Stimulated activated CD4-positive, alpha-beta T cell treated with anti-CD3 and anti-CD28 coated beads, Interleukin-12 subunit alpha, Interleukin-12 subunit beta, amount 100 ng/mL, for 4 hours (primary cell): ENCODE data around the gene DGKD.

Experiments used
- DNase-seq: peaks from one replicate; pipeline ENCODE4 v3.0.0-alpha.2; 2020

DGKD gene

GRCh38 chr2:233481368-233482142 is 127.3 kb downstream of the DGKD start:
- no peak for DNase-seq

- DNase-seq: no peak
Observed at GRCh38 chr2:233482616-233483015, 128.3 kb downstream of the DGKD start.

- DNase-seq: no peak
Observed at GRCh38 chr2:233485726-233486125, 131.4 kb downstream of the DGKD start.

DNA sequence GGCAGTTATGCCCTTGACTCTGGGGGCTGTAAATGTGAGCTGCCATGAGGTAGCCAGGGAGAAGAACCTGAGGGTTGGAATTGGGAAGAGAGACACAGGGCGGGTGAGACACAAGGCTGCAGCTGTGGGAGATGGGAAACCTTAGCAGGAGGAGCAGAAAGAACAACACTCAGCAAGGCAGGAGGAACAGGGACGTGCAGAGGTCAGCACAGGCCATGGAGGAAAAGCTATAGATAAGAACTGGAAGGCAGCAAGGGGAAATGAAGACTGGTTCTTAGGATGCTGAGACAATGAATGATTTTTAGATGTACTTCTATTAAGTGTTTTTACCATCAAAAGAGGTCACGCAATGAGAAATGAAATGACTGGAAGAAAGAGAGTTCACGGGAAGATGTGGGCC is 132.1 kb downstream of the DGKD start:
- DNase-seq: no peak

- DNase-seq: no peak
Observed at GRCh38 chr2:233486778-233487552, 132.7 kb downstream of the DGKD start.

DNA sequence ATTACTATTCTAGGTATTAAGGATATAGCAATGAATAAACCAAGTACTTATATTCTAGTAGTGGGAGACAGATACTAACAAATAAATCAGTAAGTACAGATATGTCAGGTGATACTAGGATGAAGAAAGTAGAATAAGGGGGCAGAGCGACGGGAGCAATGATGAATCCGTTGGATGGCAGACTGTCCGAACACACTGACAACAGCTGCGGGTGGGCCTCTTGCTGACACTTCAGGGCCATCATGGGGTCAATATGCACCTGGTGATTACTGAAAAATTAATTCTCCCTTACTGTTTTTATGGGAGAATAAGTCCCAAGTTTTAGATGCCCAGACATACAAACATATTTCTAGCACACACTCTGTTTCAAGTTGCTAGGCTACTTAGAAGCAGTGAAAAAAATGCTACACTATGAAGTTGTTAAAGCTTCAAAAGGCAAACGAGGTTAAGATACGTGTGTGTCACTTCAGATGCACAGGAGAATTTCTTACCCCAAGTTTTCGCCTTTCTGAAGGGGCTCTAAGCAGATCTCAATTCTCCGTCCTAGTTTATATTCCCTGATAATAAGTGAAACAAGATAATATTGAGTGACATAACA is 133.6 kb downstream of the DGKD start:
- no peak for DNase-seq

- DNase-seq: no peak
Observed at GRCh38 chr2:233489143-233489542, 134.8 kb downstream of the DGKD start.

GRCh38 chr2:233489666-233490065 is 135.4 kb downstream of the DGKD start:
- no peak for DNase-seq

DNA sequence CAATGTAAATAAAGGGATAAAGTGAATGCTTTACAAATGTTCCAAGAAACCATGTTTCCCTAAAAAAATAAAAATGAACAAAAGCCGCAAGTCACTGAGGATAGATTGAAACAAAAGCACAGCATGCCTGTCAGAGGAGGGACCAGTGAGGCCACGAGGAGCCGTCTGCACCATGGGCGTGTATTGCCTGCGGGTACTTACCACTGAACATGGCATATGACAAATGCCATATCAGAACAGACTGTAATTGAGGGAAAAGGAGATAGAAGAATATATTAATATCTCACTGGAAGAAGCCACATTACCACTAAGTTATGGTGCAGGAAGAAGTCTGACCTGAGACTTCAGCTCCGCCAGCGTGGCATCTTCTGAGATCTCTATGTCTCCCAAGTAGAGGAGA is 136.5 kb downstream of the DGKD start:
- no peak for DNase-seq

- DNase-seq: no peak
Observed at GRCh38 chr2:233491326-233491725, 137.0 kb downstream of the DGKD start.

- no peak for DNase-seq
Observed at GRCh38 chr2:233492078-233492477, 137.8 kb downstream of the DGKD start.

DNA sequence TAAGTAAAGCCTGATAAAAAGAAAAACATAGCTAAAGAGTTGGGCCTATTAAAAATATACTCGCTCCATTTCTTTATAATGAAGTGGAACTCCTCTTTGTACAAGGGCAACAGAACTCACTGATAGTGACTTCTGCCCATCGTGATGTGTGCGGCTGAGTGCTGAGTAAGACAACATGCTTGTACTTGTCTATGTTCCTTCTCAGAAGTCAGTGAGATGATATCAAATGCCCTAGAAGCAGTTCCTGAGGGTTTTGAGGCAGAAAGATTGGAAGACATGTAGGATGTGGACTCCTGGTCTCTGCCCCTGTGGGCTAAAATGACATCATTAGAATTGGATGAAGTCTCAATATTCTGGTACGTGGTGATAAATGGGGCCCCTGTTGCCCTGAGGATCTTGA is 138.5 kb downstream of the DGKD start:
- DNase-seq: no peak

DNA sequence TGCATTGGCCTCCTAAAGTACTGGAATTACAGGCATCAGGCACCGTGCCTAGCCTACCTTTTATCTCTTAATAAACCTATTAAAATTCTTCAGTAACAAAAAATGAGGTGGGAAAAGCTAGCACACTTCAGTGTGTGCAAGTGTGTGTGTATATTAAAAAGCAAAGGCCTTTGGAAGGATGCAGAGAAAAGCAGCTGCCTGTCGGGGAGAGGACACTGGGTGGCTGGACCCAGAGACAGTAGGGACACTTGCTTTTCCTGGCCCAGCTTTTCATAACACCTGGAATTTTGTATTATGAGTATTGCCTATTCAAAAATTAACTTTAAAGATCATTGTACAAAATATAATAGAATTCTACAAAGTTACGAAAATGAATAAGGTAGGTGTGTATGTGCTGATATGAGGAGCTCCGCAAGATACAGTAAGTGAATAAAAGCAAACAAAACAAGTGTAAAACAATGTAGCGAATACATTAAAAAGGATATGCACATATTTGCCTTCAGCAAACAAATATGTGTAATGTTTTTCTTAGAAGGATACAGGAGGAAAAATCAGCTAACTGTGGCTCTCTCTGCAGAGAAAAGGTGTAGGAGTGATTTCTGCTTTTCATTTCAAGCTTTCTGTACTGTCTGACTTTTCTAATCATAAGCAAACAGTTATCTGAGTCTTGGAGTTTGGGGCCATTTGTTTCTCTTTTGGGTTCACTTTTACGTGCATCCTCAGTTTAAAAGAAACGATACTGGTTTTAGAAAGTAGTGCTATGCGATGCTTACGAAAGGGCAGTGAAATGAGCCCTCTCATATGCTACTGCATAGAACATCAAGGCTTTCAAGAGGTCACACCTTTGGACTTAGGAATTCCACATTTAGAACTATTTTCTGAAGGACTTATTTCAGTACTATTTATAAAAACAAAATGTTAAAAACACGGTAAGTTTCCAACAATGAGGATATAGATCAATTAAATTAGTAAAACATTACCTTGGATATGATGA is 141.5 kb downstream of the DGKD start:
- no peak for DNase-seq

- no peak for DNase-seq
Observed at GRCh38 chr2:233497692-233498091, 143.4 kb downstream of the DGKD start.

DNA sequence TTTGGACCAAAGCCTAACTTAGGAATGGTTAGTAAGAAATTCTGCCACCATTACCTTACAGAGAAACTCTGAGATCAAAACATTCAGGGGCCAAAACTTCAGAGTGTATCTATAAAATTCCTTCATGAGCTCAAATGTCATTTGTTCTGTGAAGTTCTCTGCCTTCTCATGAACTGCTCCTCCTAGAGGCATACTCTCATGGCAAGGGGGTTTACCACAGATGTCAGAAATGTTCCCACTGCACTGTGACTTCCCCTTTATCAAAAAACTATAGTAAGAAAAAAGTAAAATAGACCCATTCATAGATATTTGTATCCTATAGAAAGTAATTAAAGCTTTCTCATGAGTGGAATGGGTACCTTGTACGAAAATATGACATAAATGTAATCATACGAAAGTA is 143.8 kb downstream of the DGKD start:
- no peak for DNase-seq

DNA sequence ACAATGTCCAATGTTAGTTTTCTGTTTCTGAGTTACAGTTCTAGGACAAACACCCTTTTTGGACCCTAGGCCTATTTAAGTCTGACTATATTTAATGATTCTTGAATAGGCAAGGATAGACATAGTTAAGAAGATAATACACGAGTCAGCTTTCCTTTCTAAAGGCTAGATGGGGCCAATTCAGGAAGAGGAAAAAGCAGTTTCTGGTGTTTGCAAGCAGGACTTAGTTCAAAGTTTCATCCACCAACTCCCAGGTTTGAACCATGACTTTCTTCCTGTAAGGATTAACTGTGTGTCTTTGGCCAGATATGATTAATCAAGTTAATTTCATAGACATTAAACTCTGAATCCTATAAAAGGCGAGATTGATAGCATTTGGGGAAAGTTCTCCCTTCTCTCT is 145.6 kb downstream of the DGKD start:
- no peak for DNase-seq

DNA sequence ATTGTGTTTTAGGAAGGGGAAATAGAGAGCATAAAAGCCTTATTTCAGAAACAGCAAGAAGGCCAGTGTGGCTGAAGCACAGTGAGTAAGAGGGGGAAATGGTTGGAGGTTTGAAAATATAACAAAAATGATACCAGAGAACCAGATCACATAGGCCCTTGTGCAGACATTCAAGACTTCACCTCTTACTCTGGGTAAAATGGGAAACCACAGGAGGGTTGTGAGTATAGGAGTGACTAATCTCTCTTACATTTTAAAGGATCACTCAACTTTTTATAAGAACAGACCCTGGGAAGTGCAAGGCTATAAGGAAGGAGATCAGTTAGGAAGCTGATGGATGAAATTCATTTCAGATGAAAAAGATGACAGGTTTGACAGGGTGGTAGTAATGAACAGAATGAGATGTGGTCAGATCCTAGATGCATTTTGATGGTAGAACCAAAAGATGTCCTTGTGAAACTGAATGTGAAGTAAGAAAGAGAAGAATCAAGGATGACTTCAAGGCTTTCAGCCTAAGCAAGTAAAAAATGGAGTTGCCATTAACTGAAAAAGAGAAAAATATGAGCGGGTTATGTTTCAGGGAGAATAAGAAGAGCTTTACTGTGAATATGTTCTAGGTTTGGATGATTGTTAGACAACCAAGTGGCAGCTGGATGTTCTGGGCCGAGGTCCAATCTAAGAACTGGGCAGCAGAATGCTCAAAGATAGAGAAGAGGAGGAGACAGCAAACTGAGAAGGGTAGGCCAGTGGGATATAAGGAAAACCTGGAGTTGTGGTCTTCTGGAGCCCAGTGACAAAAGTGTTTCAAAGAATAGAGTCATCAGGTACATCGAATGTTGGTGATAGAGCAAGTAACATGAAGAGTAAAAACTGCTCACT is 147.1 kb downstream of the DGKD start:
- DNase-seq: no peak

DNA sequence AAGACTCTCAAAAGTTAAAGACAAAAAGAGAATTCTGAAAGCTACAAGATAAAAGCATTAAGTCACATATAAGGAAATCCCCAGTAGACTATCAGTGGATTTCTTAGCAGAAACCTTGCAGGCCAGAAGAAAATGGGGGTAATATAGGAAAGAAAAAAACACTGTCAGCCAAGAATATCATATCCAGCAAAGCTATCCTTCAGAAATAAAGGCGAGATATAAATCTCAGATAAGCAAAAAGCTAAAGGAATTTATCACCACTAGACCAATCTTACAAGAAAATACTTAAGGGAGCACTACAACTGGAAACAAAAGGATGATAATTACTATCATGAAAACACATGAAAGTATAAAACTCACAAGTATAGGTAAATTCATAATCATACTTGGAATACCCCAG is 149.2 kb downstream of the DGKD start:
- DNase-seq: no peak

DNA sequence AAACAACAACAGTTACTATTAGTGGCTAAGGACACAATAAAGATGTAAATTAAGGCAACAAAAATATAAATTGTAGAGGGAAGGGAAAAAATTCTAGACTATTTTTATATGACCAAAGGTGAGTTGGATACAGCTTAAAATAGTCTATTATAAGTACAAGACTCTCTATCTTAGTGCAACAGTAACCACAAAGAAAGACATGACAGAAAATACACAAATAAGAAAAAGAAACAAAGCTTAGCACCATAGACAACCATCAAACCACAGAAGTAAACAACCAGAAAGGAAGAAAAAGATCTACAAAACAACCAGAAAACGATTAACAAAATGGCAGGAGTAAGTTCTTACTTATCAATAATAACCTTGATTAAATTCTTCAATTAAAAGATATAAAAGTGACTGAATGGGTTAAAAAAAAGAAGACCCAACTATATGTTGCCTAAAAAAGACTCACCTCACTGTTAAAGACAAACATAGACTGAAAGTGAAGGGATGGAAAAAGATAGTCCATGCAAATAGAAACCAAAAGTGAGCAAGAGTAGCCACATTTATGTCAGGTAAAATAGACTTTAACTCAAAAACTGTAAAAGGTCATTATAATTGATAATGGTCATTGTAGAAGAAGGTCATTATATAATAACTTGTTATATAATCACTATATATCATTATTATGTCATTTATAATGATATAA is 149.8 kb downstream of the DGKD start:
- DNase-seq: no peak

DNA sequence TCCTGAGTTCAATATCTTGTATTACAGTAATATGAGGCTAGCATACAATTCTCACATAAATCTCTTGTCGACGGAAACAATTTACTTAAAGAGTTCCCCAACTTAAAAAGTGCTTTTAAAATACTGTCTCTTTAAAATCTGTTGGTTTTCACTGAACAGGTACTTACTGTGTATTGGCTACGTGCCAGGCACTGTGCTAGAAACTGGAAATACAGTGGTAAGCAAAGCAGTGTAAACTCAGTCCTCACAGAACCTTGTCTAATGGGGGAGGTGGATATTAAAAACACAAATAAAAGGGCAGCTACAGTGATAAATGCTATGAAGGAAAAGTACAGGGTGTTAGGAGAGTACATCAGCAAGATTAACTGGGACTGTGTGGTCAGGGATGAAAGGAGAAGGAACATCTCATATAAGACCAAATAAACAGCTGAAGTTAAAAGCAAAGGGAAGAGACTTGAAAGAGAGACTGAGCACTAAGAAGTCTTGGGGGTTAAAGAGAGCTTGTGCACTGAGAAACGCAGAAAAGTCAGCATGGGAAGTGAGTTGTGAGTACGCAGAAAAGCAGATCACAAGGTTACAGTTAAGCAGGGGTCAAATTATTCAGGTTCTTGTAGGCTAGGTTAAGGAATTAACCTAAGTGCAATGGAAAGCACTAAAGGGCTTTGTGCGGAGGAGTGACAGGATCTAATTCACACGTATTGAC is 159.8 kb downstream of the DGKD start:
- DNase-seq: no peak
